ENCODE data around the gene RAD18. TPM values are rescaled to one million over a fixed set of nuclear protein-coding genes. Genes with fewer than 3 reads are reported as not detected.

RAD18 gene
- total RNA-seq, 1 experiment from 2014 or later, result 13.8 TPM

DNA sequence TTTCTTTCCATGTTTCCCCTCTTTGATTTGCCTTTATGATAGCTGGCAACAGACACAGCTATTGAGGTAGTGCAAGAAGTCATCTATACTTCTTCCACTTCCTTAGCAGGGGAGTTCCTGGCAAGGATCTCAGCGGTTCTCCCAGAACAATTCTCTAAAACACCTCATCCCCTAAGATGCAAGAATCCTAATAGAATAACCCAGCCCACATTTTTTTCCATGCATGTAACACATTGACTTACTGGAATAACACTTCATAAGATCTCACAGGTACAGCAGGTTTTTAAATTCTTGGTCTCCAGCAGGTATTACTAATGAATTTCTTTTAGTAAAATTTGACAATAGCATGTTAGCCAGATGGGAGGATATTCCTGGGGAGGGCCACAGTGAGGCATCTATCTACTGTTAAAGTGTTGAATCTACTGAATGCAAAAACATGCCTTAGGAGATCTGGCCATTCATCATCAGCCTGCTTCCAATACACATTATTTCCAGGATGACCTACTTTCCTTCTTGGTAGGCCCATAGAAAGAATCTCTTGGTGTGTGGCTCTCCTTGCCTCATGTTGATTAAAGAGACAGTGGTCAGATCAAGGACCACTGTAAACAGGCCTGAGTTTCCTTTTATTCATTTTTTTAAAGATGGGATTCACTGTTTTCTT lies 78.5 kb downstream of the RAD18 start:
- Histone ChIP-seq H3K27ac (ENCODE audit: low read length) (no peak overlapping the region), H3K4me1 (ENCODE audit: control insufficient read depth, insufficient read depth, low read length) (no peaks in the 10 kb centered on the region), H3K36me3 (ENCODE audit: control insufficient read depth, insufficient read depth, low read length) (no peaks in the 10 kb centered on the region), H3K9me3 (ENCODE audit: control insufficient read depth, insufficient read depth, low read depth, low read length) (no peaks in the 10 kb centered on the region), H3K27me3 (ENCODE audit: control insufficient read depth, insufficient read depth, low read length) (no peaks in the 10 kb centered on the region), H3K4me3 (ENCODE audit: low read depth in 2 of 2, low read length in 2 of 2) (no peak overlapping the region)
- BruUV-seq (replicated peaks), result no TSS peak
- DNase-seq (ENCODE audit: low read depth, low spot score), result no peak
- TF ChIP-seq, protein P1, sequence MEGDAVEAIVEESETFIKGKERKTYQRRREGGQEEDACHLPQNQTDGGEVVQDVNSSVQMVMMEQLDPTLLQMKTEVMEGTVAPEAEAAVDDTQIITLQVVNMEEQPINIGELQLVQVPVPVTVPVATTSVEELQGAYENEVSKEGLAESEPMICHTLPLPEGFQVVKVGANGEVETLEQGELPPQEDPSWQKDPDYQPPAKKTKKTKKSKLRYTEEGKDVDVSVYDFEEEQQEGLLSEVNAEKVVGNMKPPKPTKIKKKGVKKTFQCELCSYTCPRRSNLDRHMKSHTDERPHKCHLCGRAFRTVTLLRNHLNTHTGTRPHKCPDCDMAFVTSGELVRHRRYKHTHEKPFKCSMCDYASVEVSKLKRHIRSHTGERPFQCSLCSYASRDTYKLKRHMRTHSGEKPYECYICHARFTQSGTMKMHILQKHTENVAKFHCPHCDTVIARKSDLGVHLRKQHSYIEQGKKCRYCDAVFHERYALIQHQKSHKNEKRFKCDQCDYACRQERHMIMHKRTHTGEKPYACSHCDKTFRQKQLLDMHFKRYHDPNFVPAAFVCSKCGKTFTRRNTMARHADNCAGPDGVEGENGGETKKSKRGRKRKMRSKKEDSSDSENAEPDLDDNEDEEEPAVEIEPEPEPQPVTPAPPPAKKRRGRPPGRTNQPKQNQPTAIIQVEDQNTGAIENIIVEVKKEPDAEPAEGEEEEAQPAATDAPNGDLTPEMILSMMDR (IDR thresholded peaks at IDR 0.05), result no peak
- TF ChIP-seq, protein P2, sequence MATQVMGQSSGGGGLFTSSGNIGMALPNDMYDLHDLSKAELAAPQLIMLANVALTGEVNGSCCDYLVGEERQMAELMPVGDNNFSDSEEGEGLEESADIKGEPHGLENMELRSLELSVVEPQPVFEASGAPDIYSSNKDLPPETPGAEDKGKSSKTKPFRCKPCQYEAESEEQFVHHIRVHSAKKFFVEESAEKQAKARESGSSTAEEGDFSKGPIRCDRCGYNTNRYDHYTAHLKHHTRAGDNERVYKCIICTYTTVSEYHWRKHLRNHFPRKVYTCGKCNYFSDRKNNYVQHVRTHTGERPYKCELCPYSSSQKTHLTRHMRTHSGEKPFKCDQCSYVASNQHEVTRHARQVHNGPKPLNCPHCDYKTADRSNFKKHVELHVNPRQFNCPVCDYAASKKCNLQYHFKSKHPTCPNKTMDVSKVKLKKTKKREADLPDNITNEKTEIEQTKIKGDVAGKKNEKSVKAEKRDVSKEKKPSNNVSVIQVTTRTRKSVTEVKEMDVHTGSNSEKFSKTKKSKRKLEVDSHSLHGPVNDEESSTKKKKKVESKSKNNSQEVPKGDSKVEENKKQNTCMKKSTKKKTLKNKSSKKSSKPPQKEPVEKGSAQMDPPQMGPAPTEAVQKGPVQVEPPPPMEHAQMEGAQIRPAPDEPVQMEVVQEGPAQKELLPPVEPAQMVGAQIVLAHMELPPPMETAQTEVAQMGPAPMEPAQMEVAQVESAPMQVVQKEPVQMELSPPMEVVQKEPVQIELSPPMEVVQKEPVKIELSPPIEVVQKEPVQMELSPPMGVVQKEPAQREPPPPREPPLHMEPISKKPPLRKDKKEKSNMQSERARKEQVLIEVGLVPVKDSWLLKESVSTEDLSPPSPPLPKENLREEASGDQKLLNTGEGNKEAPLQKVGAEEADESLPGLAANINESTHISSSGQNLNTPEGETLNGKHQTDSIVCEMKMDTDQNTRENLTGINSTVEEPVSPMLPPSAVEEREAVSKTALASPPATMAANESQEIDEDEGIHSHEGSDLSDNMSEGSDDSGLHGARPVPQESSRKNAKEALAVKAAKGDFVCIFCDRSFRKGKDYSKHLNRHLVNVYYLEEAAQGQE (IDR thresholded peaks at IDR 0.05; ENCODE audit: insufficient read depth in 1 of 2, low read depth in 2 of 2, low read length in 1 of 2), result no peak
- TF ChIP-seq TCF7L2 (IDR thresholded peaks at IDR 0.05; ENCODE audit: low read depth, low read length) (no peak), POLR2AphosphoS5 (IDR thresholded peaks at IDR 0.05; ENCODE audit: low read depth, low read length) (no peak), SIN3A (IDR thresholded peaks at IDR 0.05; ENCODE audit: borderline replicate concordance, insufficient read depth, low read depth, low read length) (no peak)
- ChIA-PET POLR2A (no interaction called here), CTCF (no interaction called here)
- in situ Hi-C loops (cut with HindIII; ENCODE audit: low pct_unique_long_range_greater_than_20kb, low sequenced_read_pairs), result no loop called here
- ATAC-seq, result no peak
- intact Hi-C loops (cut with micrococcal nuclease; ENCODE audit: unreplicated experiment), result no loop called here

DNA sequence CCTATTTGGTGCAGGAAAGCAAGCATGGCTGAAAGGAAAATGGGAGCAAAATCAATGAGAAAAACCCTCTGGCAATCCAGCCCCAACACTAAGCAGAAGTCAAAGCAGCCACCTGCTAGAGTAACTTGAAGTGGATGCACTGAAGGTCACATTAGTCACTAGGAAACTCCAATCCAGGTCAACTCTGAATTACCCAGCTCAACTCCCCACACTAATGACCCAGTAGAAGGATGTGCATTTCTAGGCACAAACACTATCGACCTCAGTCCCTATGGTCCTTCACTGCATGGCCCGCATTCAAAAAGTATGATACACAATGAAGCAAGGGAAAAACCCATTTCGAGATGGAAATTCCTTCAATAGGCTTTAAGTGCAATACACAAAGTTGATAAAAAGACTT lies 80.6 kb downstream of the RAD18 start:
- Histone ChIP-seq H3K4me1 (ENCODE audit: control insufficient read depth, insufficient read depth, low read length) (no peaks in the 10 kb centered on the region), H3K27ac (ENCODE audit: low read length) (no peak overlapping the region), H3K9me3 (ENCODE audit: control insufficient read depth, insufficient read depth, low read depth, low read length) (no peaks in the 10 kb centered on the region), H3K36me3 (ENCODE audit: control insufficient read depth, insufficient read depth, low read length) (no peaks in the 10 kb centered on the region), H3K27me3 (ENCODE audit: control insufficient read depth, insufficient read depth, low read length) (no peaks in the 10 kb centered on the region), H3K4me3 (ENCODE audit: low read depth in 2 of 2, low read length in 2 of 2) (no peak overlapping the region)
- no peak for ATAC-seq
- POLR2A ChIA-PET, result interaction anchor here (0.6 kb wide), 1 partner anchor 91 kb away, joined by 3 read pairs; no protein-coding TSS in a partner anchor
- TF ChIP-seq, protein P1 (IDR thresholded peaks at IDR 0.05), result no peak
- TF ChIP-seq SIN3A (IDR thresholded peaks at IDR 0.05; ENCODE audit: borderline replicate concordance, insufficient read depth, low read depth, low read length) (no peak), TCF7L2 (IDR thresholded peaks at IDR 0.05; ENCODE audit: low read depth, low read length) (no peak), POLR2AphosphoS5 (IDR thresholded peaks at IDR 0.05; ENCODE audit: low read depth, low read length) (no peak)
- TF ChIP-seq, protein P2 (IDR thresholded peaks at IDR 0.05; ENCODE audit: insufficient read depth in 1 of 2, low read depth in 2 of 2, low read length in 1 of 2), result no peak
- CTCF ChIA-PET, result interaction anchor here (0.6 kb wide), 1 partner anchor 14 kb away, joined by 3 read pairs; no protein-coding TSS in a partner anchor
- in situ Hi-C loops (cut with HindIII; ENCODE audit: low pct_unique_long_range_greater_than_20kb, low sequenced_read_pairs) (no loop called here), intact Hi-C loops (cut with micrococcal nuclease; ENCODE audit: unreplicated experiment) (no loop called here)
- no TSS peak for BruUV-seq (replicated peaks)
- DNase-seq (ENCODE audit: low read depth, low spot score), result no peak

Data from Panc1 (cell line).